ENCODE results near the gene ARMC3. TPM values are rescaled to one million over a fixed set of nuclear protein-coding genes. Genes with fewer than 3 reads are reported as not detected.
A peak's percentile ranks its signal among the peaks of the same experiment; 100 is the strongest.

Gene ARMC3
- total RNA-seq, 1 experiment from 2014 or later, result not detected

GRCh38 chr10:22992621-22993020 is 64.8 kb downstream of the ARMC3 start:
- no peaks in the 10 kb centered on the region for H3K27me3 ChIP-seq
- H3K27ac ChIP-seq, result no peak overlapping the region
- no peaks in the 10 kb centered on the region for H3K36me3 ChIP-seq
- peak in 1 of 2 experiments; percentile 37 for DNase-seq
- H3K9me3 ChIP-seq (replicated peaks), result no peaks in the 10 kb centered on the region
- H3K4me3 ChIP-seq, result no peak overlapping the region
- H3K4me1 ChIP-seq, result peaks cover 7% of the 10 kb centered on the region

- H3K9me3 ChIP-seq (replicated peaks), result no peaks in the 10 kb centered on the region
- no peak overlapping the region for H3K4me3 ChIP-seq
- no peaks in the 10 kb centered on the region; the same call in 1 of the 2 replicates for H3K27me3 ChIP-seq
- H3K36me3 ChIP-seq, result no peaks in the 10 kb centered on the region
- H3K4me1 ChIP-seq, result peaks cover 7% of the 10 kb centered on the region
- H3K27ac ChIP-seq, result no peak overlapping the region
- DNase-seq, result no peak
Observed at GRCh38 chr10:22993314-22993713, 65.5 kb downstream of the ARMC3 start.

GRCh38 chr10:22997096-22997495 is 69.2 kb downstream of the ARMC3 start:
- DNase-seq, result peak in 1 of 2 experiments; percentile 56
- H3K4me3 ChIP-seq, result no peak overlapping the region
- H3K27ac ChIP-seq, result no peak overlapping the region
- no peaks in the 10 kb centered on the region for H3K9me3 ChIP-seq (replicated peaks)
- peaks cover 7% of the 10 kb centered on the region for H3K4me1 ChIP-seq
- H3K36me3 ChIP-seq, result no peaks in the 10 kb centered on the region
- H3K27me3 ChIP-seq, result no peaks in the 10 kb centered on the region; the same call in 1 of the 2 replicates

- H3K36me3 ChIP-seq, result no peaks in the 10 kb centered on the region
- H3K9me3 ChIP-seq (replicated peaks), result no peaks in the 10 kb centered on the region
- no peak overlapping the region for H3K4me3 ChIP-seq
- no peaks in the 10 kb centered on the region; the same call in 1 of the 2 replicates for H3K27me3 ChIP-seq
- DNase-seq, result no peak
- no peaks in the 10 kb centered on the region; the same call in 1 of the 2 replicates for H3K4me1 ChIP-seq
- H3K27ac ChIP-seq, result no peak overlapping the region
Observed at GRCh38 chr10:22998091-22998490, 70.2 kb downstream of the ARMC3 start.

- H3K4me1 ChIP-seq, result no peaks in the 10 kb centered on the region
- DNase-seq, result no peak
- no peak overlapping the region for H3K27ac ChIP-seq
- no peaks in the 10 kb centered on the region for H3K9me3 ChIP-seq (replicated peaks)
- no peaks in the 10 kb centered on the region; the same call in 1 of the 2 replicates for H3K27me3 ChIP-seq
- H3K36me3 ChIP-seq, result no peaks in the 10 kb centered on the region
- H3K4me3 ChIP-seq, result no peak overlapping the region
Observed at GRCh38 chr10:22999942-23000341, 72.1 kb downstream of the ARMC3 start.

- H3K4me1 ChIP-seq, result no peaks in the 10 kb centered on the region
- no peak overlapping the region for H3K27ac ChIP-seq
- no peaks in the 10 kb centered on the region for H3K9me3 ChIP-seq (replicated peaks)
- no peaks in the 10 kb centered on the region for H3K36me3 ChIP-seq
- no peak for DNase-seq
- no peak overlapping the region for H3K4me3 ChIP-seq
- H3K27me3 ChIP-seq, result peaks cover 3% of the 10 kb centered on the region; the same call in 1 of the 2 replicates
Observed at GRCh38 chr10:23001901-23002516, 74.2 kb downstream of the ARMC3 start.

- H3K27ac ChIP-seq, result no peak overlapping the region
- no peaks in the 10 kb centered on the region for H3K36me3 ChIP-seq
- H3K4me3 ChIP-seq, result no peak overlapping the region
- no peak for DNase-seq
- H3K9me3 ChIP-seq (replicated peaks), result no peaks in the 10 kb centered on the region
- no peaks in the 10 kb centered on the region for H3K4me1 ChIP-seq
- 0 out of 2 replicates have a peak, but pooled peaks cover 3% of the 10 kb centered on the region for H3K27me3 ChIP-seq
Observed at GRCh38 chr10:23005150-23005549, 77.3 kb downstream of the ARMC3 start.

- no peak for DNase-seq
- H3K4me3 ChIP-seq, result no peak overlapping the region
- no peak overlapping the region for H3K27ac ChIP-seq
- 0 out of 2 replicates have a peak, but pooled peaks cover 2% of the 10 kb centered on the region for H3K9me3 ChIP-seq (replicated peaks)
- H3K4me1 ChIP-seq, result no peaks in the 10 kb centered on the region
- no peaks in the 10 kb centered on the region for H3K36me3 ChIP-seq
- H3K27me3 ChIP-seq, result peaks cover 2% of the 10 kb centered on the region
Observed at GRCh38 chr10:23013581-23014335, 85.9 kb downstream of the ARMC3 start.

GRCh38 chr10:23015021-23015707 is 87.3 kb downstream of the ARMC3 start:
- Histone ChIP-seq H3K27ac (no peak overlapping the region), H3K4me3 (no peak overlapping the region), H3K9me3 (replicated peaks) (0 out of 2 replicates have a peak, but pooled peaks cover 2% of the 10 kb centered on the region), H3K36me3 (no peaks in the 10 kb centered on the region), H3K27me3 (peaks cover 2% of the 10 kb centered on the region), H3K4me1 (no peaks in the 10 kb centered on the region)
- no peak for DNase-seq

GRCh38 chr10:23016636-23017035 is 88.8 kb downstream of the ARMC3 start:
- Histone ChIP-seq H3K4me1 (no peaks in the 10 kb centered on the region), H3K4me3 (no peak overlapping the region), H3K9me3 (replicated peaks) (peaks cover 8% of the 10 kb centered on the region), H3K36me3 (no peaks in the 10 kb centered on the region), H3K27me3 (peaks cover 2% of the 10 kb centered on the region), H3K27ac (no peak overlapping the region)
- no peak for DNase-seq

GRCh38 chr10:23019633-23020032 is 91.8 kb downstream of the ARMC3 start:
- Histone ChIP-seq H3K27me3 (no peaks in the 10 kb centered on the region), H3K4me3 (no peak overlapping the region), H3K27ac (no peak overlapping the region), H3K4me1 (no peaks in the 10 kb centered on the region), H3K36me3 (no peaks in the 10 kb centered on the region), H3K9me3 (replicated peaks) (peaks cover 11% of the 10 kb centered on the region)
- no peak for DNase-seq

- Histone ChIP-seq H3K4me1 (no peaks in the 10 kb centered on the region), H3K27ac (no peak overlapping the region), H3K9me3 (replicated peaks) (peaks cover 9% of the 10 kb centered on the region)
Observed at GRCh38 chr10:23021430-23021829, 93.6 kb downstream of the ARMC3 start.

GRCh38 chr10:23024002-23024401 is 96.1 kb downstream of the ARMC3 start:
- Histone ChIP-seq H3K36me3 (no peaks in the 10 kb centered on the region), H3K9me3 (replicated peaks) (peaks cover 9% of the 10 kb centered on the region), H3K4me3 (no peak overlapping the region), H3K4me1 (no peaks in the 10 kb centered on the region), H3K27ac (no peak overlapping the region), H3K27me3 (no peaks in the 10 kb centered on the region; the same call in 1 of the 2 replicates)
- no peak for DNase-seq

More at GRCh38 chr10:23021430-23021829, 93.6 kb downstream of the ARMC3 start:
- no peak for DNase-seq
- H3K27me3 ChIP-seq, result no peaks in the 10 kb centered on the region; the same call in 1 of the 2 replicates
- no peaks in the 10 kb centered on the region for H3K36me3 ChIP-seq
- no peak overlapping the region for H3K4me3 ChIP-seq

- Histone ChIP-seq H3K4me1 (peaks cover 11% of the 10 kb centered on the region), H3K27me3 (no peaks in the 10 kb centered on the region), H3K27ac (peak overlapping the region; percentile 23), H3K9me3 (replicated peaks) (no peaks in the 10 kb centered on the region), H3K36me3 (no peaks in the 10 kb centered on the region), H3K4me3 (no peak overlapping the region)
- DNase-seq, result peak; percentile 67 to 79
Observed at GRCh38 chr10:23031318-23031717, 103.5 kb downstream of the ARMC3 start.

- Histone ChIP-seq H3K36me3 (no peaks in the 10 kb centered on the region), H3K27ac (no peak overlapping the region), H3K4me3 (no peak overlapping the region), H3K27me3 (no peaks in the 10 kb centered on the region), H3K9me3 (replicated peaks) (no peaks in the 10 kb centered on the region), H3K4me1 (peaks cover 11% of the 10 kb centered on the region)
- no peak for DNase-seq
Observed at GRCh38 chr10:23034790-23035189, 106.9 kb downstream of the ARMC3 start.
